GM04504 (cell line): ENCODE data around the gene MIB2.
"Not testable (repeated sequence)": the region's sequence is repeated elsewhere in the genome, so short reads cannot be mapped to it uniquely, and the experiment has no call there.

Experiments
- DNase-seq: peaks from one replicate; pipeline ENCODE4 v3.0.0-alpha.2; 2012; ENCODE audit warnings: low read depth

Gene MIB2

DNA sequence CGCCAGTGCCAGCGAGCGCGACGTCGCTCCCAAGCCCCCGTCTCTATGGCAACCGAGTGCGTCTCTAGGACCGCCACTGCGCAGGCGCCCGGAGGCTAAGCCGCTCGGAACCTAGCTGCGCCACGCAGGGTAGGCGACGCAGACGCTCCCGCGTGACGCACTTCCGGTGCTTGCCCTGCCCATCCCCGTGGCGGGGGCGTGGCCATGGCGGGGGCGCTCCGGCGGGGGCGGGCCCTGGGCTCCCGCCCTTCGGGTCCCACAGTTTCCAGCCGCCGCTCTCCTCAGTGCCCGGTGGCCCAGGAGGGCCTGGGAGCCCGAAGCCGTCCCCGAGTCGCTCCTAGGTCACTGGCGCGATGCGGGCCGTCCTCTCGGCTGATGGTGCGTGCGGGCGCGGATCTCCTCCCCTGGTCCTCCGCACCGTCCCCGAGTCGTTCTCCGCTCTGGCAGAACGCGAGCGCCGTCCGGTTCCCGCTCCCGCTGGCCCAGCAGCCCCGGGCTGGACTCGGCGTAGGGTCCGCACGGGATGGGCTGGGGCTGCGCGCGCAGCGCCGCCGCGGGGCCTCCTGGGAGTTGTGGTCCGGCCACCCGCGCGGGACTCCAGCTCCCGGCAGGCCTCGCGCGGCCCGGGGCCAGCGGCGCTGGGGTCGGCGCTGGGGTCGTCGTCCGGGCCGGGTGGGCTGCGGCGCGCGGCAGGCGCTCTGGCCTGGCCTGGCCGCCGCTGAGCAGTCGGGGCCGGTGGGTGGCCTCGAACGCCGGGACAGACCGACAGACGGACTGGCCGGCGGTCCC is at the start of gene MIB2:
MIB2 (plus strand) TSS at position 245 of the 789 bp plus-strand sequence. CDS start 7,953 bp downstream, outside the sequence.
- DNase-seq: peak; percentile 90

DNA sequence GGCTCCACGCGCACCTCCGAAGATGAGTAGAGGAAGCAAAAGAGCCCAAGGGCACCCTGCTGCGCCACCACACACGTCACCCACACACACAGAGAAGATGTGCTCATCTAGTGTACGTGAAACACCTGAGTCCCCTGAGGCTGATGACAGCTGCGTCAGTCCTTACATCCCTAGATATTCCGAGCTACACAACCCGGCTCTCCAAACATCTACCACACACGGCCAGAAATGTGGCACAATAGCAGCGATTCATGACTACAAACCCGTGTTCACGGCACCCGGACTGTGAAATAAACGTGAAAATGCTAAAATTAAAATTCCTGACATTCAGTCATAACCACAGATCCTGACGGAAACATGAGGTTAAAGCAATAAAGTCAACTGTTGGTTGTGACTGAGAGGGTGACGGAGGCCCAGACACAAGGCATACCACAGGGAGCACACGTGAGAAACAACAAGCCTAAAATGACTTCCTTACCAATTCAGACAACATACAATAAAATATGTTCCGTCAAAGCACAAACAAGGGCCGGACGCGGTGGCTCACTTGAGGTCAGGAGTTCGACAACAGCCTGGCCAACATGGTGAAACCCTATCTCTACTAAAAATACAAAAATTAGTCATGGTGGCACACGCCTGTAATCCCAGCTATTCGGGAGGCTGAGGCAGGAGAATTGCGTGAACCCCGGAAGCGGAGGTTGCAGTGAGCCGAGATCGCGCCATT is 48.0 kb upstream of the MIB2 start:
- DNase-seq: no peak

- DNase-seq: no peak
Observed at GRCh38 chr1:1567891-1568291, 47.4 kb upstream of the MIB2 start.

GRCh38 chr1:1569341-1569740 is 46.0 kb upstream of the MIB2 start:
- DNase-seq: no peak

GRCh38 chr1:1573843-1574720 is 41.2 kb upstream of the MIB2 start:
- peak; percentile 37 for DNase-seq

DNA sequence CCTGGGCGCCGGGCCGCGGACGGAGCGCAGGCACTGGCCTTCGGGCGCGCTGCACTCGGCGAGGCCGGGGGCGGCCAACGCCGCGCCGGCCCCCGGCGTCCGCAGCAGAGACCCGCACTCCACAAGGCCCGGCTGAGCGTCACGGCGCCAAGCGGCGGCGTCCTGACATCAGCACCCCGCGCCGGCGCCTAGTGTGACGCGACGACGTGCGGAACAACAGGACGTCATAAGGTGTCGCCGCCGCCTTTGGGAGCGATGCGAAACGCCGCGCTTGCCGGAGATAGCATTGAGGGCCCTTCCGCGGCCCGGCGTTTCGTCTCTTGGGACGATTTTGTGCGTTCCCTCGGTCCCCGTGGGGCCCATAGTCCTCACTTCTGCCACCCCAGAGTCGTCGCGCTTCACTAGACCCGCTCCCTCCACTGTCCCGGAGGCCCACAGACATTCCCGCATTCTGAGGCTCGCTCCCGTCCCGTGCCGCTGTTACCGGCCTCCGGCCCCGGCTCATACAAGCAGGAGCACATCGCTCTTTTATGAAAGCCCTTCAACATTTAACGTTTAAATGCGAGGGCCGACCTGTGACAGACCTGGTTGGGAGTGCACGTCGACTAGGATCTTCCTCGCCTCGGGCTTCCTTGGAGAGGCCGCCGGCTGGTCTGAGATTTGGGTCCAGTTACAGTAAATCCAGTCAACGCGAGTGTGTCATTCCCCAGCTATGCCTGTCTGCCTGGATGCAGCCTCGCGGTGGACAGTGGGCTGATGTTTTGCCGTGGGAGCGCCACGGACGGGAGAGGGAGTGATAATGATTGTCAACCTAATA is 40.4 kb upstream of the MIB2 start, which contains the start of gene SSU72:
SSU72 (minus strand) TSS at position 143 of the 817 bp plus-strand sequence. CDS start 306 bp downstream, outside the sequence.
- peak; percentile 81 for DNase-seq

GRCh38 chr1:1577367-1578011 is 37.8 kb upstream of the MIB2 start:
- DNase-seq: no peak

DNA sequence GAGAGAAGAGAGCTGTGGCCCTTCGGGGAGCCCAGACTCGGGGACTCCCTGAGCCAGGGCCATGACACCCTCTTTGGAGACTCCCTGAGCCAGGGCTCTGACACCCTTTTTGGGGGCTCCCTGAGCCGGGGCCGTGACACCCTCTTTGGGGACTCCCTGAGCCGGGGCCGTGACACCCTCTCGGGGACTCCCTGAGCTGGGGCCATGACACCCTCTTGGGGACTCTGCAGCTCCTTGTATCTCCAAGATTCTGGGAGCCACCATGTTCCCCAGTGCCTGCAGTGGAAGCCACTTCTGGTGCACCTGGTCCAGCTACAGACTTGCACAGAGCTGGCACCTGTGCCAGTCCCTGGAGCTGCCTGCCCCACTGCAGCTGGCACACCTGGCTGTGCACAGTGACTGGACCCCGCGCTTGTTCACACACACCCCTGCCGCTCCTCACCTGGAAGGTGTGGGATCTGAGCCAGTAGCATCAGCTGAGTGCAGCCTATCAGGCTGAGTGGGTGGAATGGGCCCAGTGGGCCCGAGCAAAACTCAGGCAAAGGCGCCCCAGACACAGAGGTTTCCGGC is 36.8 kb upstream of the MIB2 start:
- DNase-seq: no peak

DNA sequence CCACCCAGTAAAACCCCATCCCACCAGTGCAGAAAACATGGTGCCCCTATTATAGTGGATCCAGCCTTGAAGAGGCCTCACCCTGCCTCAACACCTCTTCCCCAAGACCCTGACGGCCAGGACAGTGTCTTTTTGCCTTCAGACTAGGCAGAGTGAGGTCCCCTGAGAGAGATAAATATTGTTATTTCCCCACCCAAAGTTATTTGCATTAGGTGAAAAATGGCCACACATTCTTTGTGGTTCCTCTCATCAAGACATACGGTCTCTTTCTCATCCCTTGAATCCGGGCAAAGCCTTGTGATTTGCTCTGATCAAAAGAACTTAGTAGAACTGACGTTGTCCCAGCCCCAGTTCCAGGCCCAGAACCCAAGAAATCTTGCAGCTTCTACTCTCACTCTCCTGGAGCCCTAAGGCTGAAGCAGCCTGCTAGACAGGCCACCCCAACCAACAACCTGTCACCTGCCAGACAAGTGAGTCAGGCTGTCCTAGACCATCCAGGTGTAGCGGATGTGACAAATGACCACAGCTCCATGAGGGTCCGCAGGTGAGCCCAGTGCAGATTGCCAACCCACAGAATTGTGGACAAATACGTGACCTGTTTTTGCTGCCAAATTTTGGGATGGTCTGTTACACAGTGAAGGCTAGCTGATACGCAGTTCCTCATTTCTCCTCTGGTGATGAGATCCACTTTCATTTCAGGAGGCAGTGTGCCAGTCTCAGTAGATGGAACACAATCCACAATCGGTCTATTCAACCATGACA is 32.5 kb upstream of the MIB2 start:
- DNase-seq: no peak

- no peak for DNase-seq
Observed at GRCh38 chr1:1583347-1584010, 31.8 kb upstream of the MIB2 start.

- no peak for DNase-seq
Observed at GRCh38 chr1:1591452-1591851, 23.8 kb upstream of the MIB2 start.

GRCh38 chr1:1593834-1594601 is 21.3 kb upstream of the MIB2 start:
- DNase-seq: no peak

GRCh38 chr1:1594602-1595260 is 20.6 kb upstream of the MIB2 start:
- no peak for DNase-seq

DNA sequence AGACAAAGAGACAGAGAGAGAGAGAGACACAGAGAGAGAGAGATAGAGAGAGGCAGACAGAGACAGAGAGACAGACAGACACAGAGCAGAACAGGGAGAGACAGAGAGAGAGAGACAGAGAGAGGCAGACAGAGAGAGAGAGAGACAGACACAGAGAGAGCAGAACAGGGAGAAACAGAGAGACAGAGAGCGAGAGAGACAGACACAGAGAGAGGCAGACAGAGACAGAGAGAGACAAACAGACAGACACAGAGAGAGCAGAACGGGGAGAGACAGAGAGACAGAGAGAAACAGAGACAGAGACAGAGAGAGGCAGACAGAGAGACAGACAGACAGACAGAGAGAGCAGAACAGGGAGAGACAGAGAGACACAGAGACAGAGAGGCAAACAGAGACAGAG is 20.0 kb upstream of the MIB2 start:
- DNase-seq: not testable (repeated sequence)

DNA sequence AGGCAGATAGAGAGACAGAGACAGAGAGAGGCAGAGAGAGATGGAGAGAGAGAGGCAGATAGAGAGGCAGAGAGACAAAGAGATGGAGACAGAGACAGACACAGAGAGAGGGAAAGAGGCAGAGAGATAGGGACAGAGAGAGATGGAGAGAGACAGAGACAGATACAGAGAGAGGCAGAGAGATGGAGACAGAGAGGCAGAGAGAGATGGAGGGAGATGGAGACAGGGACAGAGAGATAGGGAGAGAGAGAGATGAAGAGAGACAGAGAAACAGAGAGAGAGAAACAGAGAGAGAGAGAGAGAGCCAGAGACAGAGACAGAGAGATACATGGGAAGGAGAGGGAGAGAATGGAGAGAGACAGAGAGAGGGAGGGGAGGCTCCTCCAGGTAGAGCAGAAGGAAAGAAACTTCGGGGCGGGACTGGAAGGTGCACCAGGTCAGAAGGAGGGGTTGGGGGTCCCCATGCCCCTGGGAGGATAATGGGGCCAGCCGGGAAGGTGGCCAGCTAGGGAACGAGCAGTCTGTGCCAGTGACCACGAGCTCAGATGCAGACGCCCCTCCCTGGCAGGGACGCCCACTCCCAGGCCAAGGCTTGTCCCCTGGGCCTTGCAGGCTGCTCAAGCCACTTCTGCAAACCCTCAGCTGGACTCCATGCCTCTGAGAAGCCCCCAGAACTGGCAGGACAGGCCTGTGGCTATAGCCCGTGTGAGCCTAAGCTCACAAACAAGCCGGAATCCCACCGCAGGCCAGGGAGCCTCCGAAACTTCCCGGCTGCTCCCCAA is 18.6 kb upstream of the MIB2 start:
- DNase-seq: no peak

- DNase-seq: no peak
Observed at GRCh38 chr1:1597275-1597930, 17.9 kb upstream of the MIB2 start.
